AG04449 (cell line): ENCODE measurements around the gene ARMC2.
"Not testable (repeated sequence)": the region's sequence is repeated elsewhere in the genome, so short reads cannot be mapped to it uniquely, and the experiment has no call there.

ENCODE experiments used
- CTCF ChIA-PET: fragments of 350-600 bp; formaldehyde crosslinking; extraction: SDS; loops from one replicate; lab custom pipeline; 2021; ENCODE audit warnings: antibody characterized with exemption; lab: Yijun Ruan, JAX
- POLR2A ChIA-PET: fragments of 400-600, 350-600 bp; formaldehyde crosslinking; extraction: SDS; loops from one replicate; lab custom pipeline; 2020; ENCODE audit warnings: antibody characterized with exemption, inconsistent platforms; lab: Yijun Ruan, JAX
- DNase-seq: peaks from one replicate; pipeline ENCODE4 v3.0.0-alpha.2; 2010; ENCODE audit warnings: low read depth, low spot score
- H3K4me3 ChIP-seq: 2 replicates; pipeline ENCODE4 v1.5.1; 2011; ENCODE audit warnings: low read depth, mild to moderate bottlenecking, control low read depth, low read length
- TF ChIP-seq, protein P1 (sequence below): IDR thresholded peaks from one replicate; pipeline ENCODE4 v1.5.1; 2011; ENCODE audit warnings: mild to moderate bottlenecking, moderate library complexity, low read length, control low read depth, inconsistent platforms; ENCODE audit not compliant: insufficient read depth; ENCODE audit errors: missing control alignments

Gene ARMC2

DNA sequence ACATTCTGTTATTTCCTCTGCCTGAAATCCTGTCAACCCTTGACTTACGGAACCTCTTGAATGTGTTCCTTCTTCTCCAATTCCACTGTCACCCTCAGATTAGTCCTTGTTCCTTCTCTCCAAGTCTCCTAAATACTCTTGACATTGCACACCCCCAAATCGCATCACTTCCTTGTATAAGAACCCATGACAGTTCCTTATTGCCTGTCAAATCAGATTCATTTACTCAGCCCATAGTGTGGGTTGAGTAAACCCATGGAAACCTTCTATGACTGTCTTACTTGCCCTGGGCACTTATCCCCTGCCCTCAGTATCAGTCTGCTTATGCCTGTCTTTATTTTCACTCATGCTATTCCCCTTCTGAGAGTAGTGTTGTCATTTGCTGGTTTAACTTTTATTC is 40.5 kb downstream of the ARMC2 start:
- ChIA-PET CTCF (interaction anchor here (3.8 kb wide), 1 partner anchor 347 kb away, joined by 28 read pairs; no protein-coding TSS in a partner anchor), POLR2A (no interaction called here)
- H3K4me3 ChIP-seq, result no peak overlapping the region
- TF ChIP-seq, protein P1, sequence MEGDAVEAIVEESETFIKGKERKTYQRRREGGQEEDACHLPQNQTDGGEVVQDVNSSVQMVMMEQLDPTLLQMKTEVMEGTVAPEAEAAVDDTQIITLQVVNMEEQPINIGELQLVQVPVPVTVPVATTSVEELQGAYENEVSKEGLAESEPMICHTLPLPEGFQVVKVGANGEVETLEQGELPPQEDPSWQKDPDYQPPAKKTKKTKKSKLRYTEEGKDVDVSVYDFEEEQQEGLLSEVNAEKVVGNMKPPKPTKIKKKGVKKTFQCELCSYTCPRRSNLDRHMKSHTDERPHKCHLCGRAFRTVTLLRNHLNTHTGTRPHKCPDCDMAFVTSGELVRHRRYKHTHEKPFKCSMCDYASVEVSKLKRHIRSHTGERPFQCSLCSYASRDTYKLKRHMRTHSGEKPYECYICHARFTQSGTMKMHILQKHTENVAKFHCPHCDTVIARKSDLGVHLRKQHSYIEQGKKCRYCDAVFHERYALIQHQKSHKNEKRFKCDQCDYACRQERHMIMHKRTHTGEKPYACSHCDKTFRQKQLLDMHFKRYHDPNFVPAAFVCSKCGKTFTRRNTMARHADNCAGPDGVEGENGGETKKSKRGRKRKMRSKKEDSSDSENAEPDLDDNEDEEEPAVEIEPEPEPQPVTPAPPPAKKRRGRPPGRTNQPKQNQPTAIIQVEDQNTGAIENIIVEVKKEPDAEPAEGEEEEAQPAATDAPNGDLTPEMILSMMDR, result no peak
- no peak for DNase-seq

DNA sequence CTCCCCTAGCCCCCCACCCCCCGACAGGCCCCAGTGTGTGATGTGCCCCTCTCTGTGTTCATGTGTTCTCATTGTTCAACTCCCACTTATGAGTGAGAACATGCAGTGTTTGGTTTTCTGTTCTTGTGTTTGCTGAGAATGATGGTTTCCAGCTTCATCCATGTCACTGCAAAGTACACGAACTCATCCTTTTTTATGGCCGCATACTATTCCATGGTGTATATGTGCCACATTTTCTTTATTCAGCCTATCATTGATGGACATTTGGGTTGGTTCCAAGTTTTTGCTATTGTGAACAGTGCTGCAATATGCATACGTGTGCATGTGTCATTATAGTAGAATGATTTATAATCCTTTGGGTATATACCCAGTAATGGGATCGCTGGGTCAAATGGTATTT is 42.7 kb downstream of the ARMC2 start:
- DNase-seq, H3K4me3 ChIP-seq, POLR2A ChIA-PET: not testable (repeated sequence)
- CTCF ChIA-PET, result interaction anchor here (0.7 to 3.8 kb wide), 4 partner anchors 11 to 350 kb away, joined by 3 to 28 read pairs (median 3); no protein-coding TSS in a partner anchor

DNA sequence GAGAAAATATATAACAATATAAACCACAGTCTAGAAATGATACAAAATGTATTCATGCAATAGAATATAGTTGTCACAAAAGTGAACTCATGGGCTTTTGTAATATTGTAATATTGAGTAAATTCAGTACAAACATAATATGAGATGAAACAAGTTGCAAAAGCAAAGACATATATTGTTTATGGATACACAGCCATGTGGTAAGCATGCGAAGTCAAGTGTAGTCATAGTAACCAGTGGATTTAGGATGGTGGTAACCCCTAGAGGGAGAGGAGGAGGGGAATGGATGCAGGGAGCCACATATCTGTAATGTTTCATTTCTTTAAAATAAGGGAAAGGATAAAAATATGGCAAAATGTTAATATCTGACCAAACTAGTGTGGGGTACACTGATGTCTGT is 47.3 kb downstream of the ARMC2 start:
- no peak for DNase-seq
- no peak overlapping the region for H3K4me3 ChIP-seq
- ChIA-PET CTCF (interaction anchor here (1.8 to 5.8 kb wide), 3 partner anchors 9 to 352 kb away, joined by 10 to 168 read pairs (median 66); no protein-coding TSS in a partner anchor), POLR2A (no interaction called here)
- TF ChIP-seq, protein P1, result no peak

DNA sequence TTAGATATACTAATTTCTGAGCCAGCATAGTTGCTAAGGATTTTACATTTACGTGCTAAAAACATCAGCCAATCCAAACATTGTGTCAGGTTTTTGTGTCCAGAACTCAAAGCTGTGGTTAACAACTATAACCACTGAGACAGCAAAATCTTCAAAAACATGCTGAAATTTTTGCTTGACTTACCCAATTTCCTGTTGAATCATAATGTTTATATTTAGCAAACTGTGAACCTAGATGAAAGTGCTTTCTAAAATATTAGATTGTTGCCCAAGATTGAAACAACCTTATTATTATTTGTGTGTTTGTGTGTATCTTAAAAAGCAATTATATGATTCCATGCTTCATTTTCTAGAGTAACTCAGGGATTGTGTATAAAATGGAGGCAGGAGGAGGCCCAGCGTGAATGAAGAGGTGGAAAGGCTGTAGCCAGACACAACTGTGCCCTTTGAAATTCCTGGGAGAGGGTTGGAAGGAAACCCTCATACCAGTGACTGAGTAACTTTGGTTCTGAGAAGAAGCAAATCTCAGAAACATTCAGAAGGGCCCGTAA is 48.0 kb downstream of the ARMC2 start:
- ChIA-PET POLR2A (no interaction called here), CTCF (interaction anchor here (1.1 to 5.8 kb wide), 3 partner anchors 13 to 352 kb away, joined by 4 to 168 read pairs (median 66); no protein-coding TSS in a partner anchor)

DNA sequence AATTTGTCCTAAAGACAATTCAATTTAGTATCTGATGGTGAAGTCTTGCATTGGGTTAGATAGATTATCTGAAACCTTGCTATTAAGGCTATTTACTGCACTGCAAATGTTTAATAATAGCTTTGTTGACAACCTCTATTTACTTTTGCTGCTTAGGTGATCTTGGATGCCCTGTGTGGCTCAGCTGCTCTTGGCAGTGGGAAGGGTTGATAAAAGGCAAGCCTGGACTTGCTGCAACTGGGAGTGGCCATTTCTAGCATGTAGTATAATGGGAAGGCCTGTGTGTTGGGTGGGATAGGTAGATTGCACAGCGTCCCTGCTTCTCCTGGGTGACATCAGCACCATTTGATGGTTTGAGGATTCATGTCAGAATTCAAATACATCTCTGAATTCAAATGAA is 49.1 kb downstream of the ARMC2 start:
- TF ChIP-seq, protein P1, result no peak
- no peak overlapping the region for H3K4me3 ChIP-seq
- no peak for DNase-seq
- ChIA-PET CTCF (interaction anchor here (5.8 kb wide), 1 partner anchor 353 kb away, joined by 168 read pairs; no protein-coding TSS in a partner anchor), POLR2A (no interaction called here)

More for the DNA sequence above, 48.0 kb downstream of the ARMC2 start:
- DNase-seq, result peak; percentile 84
- TF ChIP-seq, protein P1, result no peak
- no peak overlapping the region for H3K4me3 ChIP-seq

DNA sequence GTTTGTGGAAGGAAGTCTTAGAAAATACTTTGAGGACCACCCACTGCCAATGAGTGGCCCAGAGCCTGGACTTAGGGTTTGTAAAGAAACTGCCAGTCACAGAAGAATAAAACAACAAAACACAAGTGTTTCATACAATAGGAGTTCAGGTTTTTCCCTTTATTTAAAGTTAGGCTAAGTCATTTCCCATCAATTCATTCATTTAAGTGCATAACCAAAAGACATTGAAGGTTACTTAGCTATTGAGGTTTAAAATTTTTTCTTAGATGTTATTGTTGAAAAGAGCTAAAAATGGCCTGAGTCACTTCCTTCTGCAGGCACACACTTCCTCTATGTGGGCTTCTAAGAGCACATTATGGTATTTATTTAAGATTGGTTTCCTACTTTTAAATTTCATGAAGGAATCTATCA is 54.2 kb downstream of the ARMC2 start:
- CTCF ChIA-PET, result interaction anchor here (0.6 to 1.7 kb wide), 4 partner anchors 9 to 360 kb away, joined by 3 to 9 read pairs (median 3); no protein-coding TSS in a partner anchor
- no peak overlapping the region for H3K4me3 ChIP-seq
- no peak for DNase-seq
- TF ChIP-seq, protein P1, result no peak
- POLR2A ChIA-PET, result no interaction called here
